Endodermal cell (in vitro differentiated cells): Measurements from ENCODE around the gene HSPA4L. TPM values are rescaled to one million over a fixed set of nuclear protein-coding genes. Genes with fewer than 3 reads are reported as not detected.

Source experiments
- DNase-seq: peaks from one replicate; pipeline ENCODE4 v3.0.0-alpha.2; 2017
- H3K27ac ChIP-seq: 2 replicates; pipeline ENCODE4 v1.5.1; 2013; ENCODE audit warnings: mild to moderate bottlenecking, low read depth, low read length, moderate library complexity
- H3K27me3 ChIP-seq: 2 replicates; pipeline ENCODE4 v1.6.1; 2013; ENCODE audit warnings: mild to moderate bottlenecking, low read length, moderate library complexity; ENCODE audit not compliant: insufficient read depth, control insufficient read depth, poor library complexity, severe bottlenecking
- H3K36me3 ChIP-seq: 2 replicates; pipeline ENCODE4 v1.7.0; 2013; ENCODE audit warnings: mild to moderate bottlenecking, low read length, moderate library complexity; ENCODE audit not compliant: control insufficient read depth, insufficient read depth
- H3K4me1 ChIP-seq: one replicate; pipeline ENCODE4 v1.7.0; 2013; ENCODE audit warnings: low read length; ENCODE audit not compliant: control insufficient read depth, insufficient read depth
- H3K4me3 ChIP-seq: 2 replicates; pipeline ENCODE4 v1.5.1; 2013; ENCODE audit warnings: mild to moderate bottlenecking, low read length, moderate library complexity
- H3K9ac ChIP-seq: 2 replicates; pipeline ENCODE4 v1.6.1; 2013; ENCODE audit warnings: mild to moderate bottlenecking, low read length, moderate library complexity; ENCODE audit not compliant: poor library complexity, severe bottlenecking; ENCODE audit errors: extremely low read depth
- H3K9me3 ChIP-seq: 2 replicates; pipeline ENCODE4 v1.6.1; 2013; ENCODE audit warnings: mild to moderate bottlenecking, low read length, moderate library complexity; ENCODE audit not compliant: control insufficient read depth
- H3K27ac Mint-ChIP-seq: 2 replicates; pipeline ENCODE4 v1.8.0; 2020; ENCODE audit warnings: mixed read lengths
- H3K27me3 Mint-ChIP-seq: 2 replicates; pipeline ENCODE4 v1.8.0; 2021; ENCODE audit warnings: mild to moderate bottlenecking, mixed read lengths; ENCODE audit not compliant: insufficient read depth
- H3K36me3 Mint-ChIP-seq: 2 replicates; pipeline ENCODE4 v1.8.0; 2020; ENCODE audit warnings: low read depth, mixed read lengths
- H3K4me1 Mint-ChIP-seq: 2 replicates; pipeline ENCODE4 v1.8.0; 2020; ENCODE audit warnings: mixed read lengths
- H3K4me3 Mint-ChIP-seq: 2 replicates; pipeline ENCODE4 v1.8.0; 2020; ENCODE audit warnings: mild to moderate bottlenecking, moderate library complexity, mixed read lengths
- H3K9me3 Mint-ChIP-seq: 2 replicates; pipeline ENCODE4 v1.8.0; 2020; ENCODE audit warnings: mild to moderate bottlenecking, mixed read lengths
- WGBS, 2 experiments: methylation state at CpG; one replicate each; pipeline versions ENCODE4 v1.1.5 to v1.1.7; 2013; ENCODE audit warnings: missing lambda C conversion rate in 2 of 2, mixed read lengths in 1 of 2; ENCODE audit not compliant: insufficient coverage in 1 of 2, insufficient read length in 1 of 2; 5-methylcytosine and 5-hydroxymethylcytosine counted together
- total RNA-seq, 2 donors: library from RNA; stranded (reverse); fragmentation: NEBNext Ultra II Directional in 1 of 2; extraction: Animal tissue kit (Norgen Biotek cat#: 25700) in 1 of 2; gene quantifications; 2 replicates in 1 of 2; 3 replicates in 1 of 2; pipeline ENCODE4 v1.2.1, GENCODE V29; 2021
- TF ChIP-seq, protein P1 (sequence below): fragments of 200-600 bp; sonication (generic); conservative IDR thresholded peaks from 2 replicates; pipeline ENCODE4 v1.5.0; 2021; ENCODE audit warnings: antibody characterized with exemption, mild to moderate bottlenecking

Gene HSPA4L
- total RNA-seq, 2 donors from 2014 or later = 2.0 to 6.2 TPM

DNA sequence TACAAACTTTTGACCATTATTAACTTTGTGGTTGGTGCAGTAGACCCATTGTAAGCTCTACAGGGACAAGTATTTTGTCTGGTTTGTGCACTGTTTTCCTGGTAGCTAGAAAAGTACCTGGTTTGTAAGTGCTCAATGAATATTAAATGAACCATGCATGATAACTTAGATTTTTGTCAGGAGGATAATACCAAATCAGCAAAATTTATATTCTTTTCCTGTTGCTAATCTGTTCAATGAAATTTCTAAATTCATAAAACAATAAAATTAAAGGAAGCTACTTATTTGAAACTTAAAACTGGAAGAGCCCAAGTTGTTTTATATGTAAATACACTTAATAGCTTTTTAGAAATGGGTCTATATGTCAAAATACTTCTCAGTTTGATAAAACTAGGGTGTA, 17.6 kb downstream of the HSPA4L start:
- H3K4me3 Mint-ChIP-seq = no peak overlapping the region
- Histone ChIP-seq H3K27me3 (no peaks in the 10 kb centered on the region), H3K27ac (no peak overlapping the region), H3K4me3 (no peak overlapping the region), H3K9ac (no peak overlapping the region), H3K36me3 (no peaks in the 10 kb centered on the region), H3K4me1 (no peaks in the 10 kb centered on the region), H3K9me3 (no peaks in the 10 kb centered on the region)
- no peaks in the 10 kb centered on the region for H3K27me3 Mint-ChIP-seq
- H3K27ac Mint-ChIP-seq = no peak overlapping the region
- H3K4me1 Mint-ChIP-seq = no peaks in the 10 kb centered on the region
- TF ChIP-seq, protein P1, sequence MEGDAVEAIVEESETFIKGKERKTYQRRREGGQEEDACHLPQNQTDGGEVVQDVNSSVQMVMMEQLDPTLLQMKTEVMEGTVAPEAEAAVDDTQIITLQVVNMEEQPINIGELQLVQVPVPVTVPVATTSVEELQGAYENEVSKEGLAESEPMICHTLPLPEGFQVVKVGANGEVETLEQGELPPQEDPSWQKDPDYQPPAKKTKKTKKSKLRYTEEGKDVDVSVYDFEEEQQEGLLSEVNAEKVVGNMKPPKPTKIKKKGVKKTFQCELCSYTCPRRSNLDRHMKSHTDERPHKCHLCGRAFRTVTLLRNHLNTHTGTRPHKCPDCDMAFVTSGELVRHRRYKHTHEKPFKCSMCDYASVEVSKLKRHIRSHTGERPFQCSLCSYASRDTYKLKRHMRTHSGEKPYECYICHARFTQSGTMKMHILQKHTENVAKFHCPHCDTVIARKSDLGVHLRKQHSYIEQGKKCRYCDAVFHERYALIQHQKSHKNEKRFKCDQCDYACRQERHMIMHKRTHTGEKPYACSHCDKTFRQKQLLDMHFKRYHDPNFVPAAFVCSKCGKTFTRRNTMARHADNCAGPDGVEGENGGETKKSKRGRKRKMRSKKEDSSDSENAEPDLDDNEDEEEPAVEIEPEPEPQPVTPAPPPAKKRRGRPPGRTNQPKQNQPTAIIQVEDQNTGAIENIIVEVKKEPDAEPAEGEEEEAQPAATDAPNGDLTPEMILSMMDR = no peak
- no peaks in the 10 kb centered on the region for H3K9me3 Mint-ChIP-seq
- no peaks in the 10 kb centered on the region for H3K36me3 Mint-ChIP-seq
- no peak for DNase-seq

DNA sequence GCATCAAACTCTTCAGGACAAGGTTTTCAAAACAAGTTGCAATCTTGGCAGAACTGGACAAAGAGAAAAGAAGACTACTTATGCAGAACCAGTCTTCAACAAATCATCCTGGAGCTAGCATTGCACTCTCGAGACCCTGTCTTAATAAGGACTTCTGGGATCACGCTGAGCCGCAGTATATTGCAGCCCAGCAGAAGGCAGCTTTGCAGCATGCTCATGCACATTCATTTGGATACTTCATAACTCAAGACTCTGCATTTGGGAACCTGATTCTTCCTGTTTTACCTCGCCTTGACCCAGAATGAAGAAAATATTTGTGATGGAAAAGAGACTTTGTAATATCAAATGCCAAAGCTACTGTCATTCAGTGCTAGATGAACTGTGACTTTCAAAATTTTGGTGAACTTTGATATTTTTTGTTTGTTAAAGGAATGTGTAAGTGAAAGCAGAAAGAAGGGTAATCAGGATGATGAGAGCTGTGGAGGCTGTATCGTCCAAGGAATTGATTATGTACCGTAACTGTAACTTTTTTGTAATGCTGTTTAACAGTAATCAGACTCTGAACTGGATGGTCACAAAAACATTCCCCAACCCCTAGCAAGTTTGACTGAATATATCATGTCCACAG, 27.2 kb downstream of the HSPA4L start:
- Histone ChIP-seq H3K4me1 (no peaks in the 10 kb centered on the region), H3K36me3 (no peaks in the 10 kb centered on the region), H3K9me3 (no peaks in the 10 kb centered on the region), H3K27ac (no peak overlapping the region), H3K4me3 (no peak overlapping the region), H3K27me3 (no peaks in the 10 kb centered on the region), H3K9ac (no peak overlapping the region)
- no peak overlapping the region for H3K27ac Mint-ChIP-seq
- no peaks in the 10 kb centered on the region for H3K4me1 Mint-ChIP-seq
- H3K36me3 Mint-ChIP-seq = no peaks in the 10 kb centered on the region
- no peak overlapping the region for H3K4me3 Mint-ChIP-seq
- peak; percentile 40 for DNase-seq
- 83 to 93% methylated on average over 4 to 6 of the region's 6 CpGs for WGBS, 2 experiments
- H3K9me3 Mint-ChIP-seq = no peaks in the 10 kb centered on the region
- TF ChIP-seq, protein P1 = peak; percentile 20
- no peaks in the 10 kb centered on the region for H3K27me3 Mint-ChIP-seq

DNA sequence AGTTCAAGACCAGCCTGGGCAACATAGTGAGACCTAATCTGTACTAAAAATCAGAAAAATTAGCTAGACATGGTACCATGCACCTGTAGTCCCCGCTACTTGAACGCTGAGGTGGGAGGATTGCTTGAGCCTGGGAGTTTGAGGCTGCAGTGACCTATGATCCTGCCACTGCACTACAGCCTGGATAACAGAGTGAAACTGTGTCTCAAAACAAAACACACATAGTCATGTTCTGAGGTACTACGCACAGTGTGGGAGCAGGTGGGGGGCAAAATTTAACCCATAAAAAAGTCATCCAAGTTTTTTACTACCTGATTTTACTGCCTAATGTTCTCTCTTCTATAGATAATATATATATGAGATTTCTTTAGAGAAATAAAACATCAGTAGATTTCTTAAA, 28.4 kb downstream of the HSPA4L start:
- TF ChIP-seq, protein P1 = no peak
- H3K4me1 ChIP-seq = no peaks in the 10 kb centered on the region

More for the DNA sequence above, 28.4 kb downstream of the HSPA4L start:
- 96 to 100% methylated on average over 2 to 3 of the region's 3 CpGs for WGBS, 2 experiments
- Mint-ChIP-seq H3K4me3 (no peak overlapping the region), H3K9me3 (no peaks in the 10 kb centered on the region), H3K27ac (no peak overlapping the region), H3K36me3 (no peaks in the 10 kb centered on the region), H3K4me1 (no peaks in the 10 kb centered on the region), H3K27me3 (no peaks in the 10 kb centered on the region)
- Histone ChIP-seq H3K36me3 (no peaks in the 10 kb centered on the region), H3K9ac (no peak overlapping the region), H3K27me3 (no peaks in the 10 kb centered on the region), H3K9me3 (no peaks in the 10 kb centered on the region), H3K4me3 (no peak overlapping the region), H3K27ac (no peak overlapping the region)
- no peak for DNase-seq
